ENCODE data around the gene TLE3. TPM values are rescaled to one million over a fixed set of nuclear protein-coding genes. Genes with fewer than 3 reads are reported as not detected.

TLE3 gene
- total RNA-seq, 2 donors from 2014 or later = 16.6 to 33.9 TPM

GRCh38 chr15:70053001-70053715, 44.6 kb downstream of the TLE3 start:
- ATAC-seq = no peak
- no peaks in the 10 kb centered on the region for H3K27me3 ChIP-seq
- no peak overlapping the region for H3K27ac ChIP-seq
- peaks cover 0 to 34% of the 10 kb centered on the region in 2 donors for H3K36me3 ChIP-seq (replicated peaks in 1 of 2; ENCODE audit: insufficient read depth in 1 of 2, low read depth in 2 of 2)
- H3K9me3 ChIP-seq = no peaks in the 10 kb centered on the region
- intact Hi-C loops (cut with DNase I) = no loop called here
- no peaks in the 10 kb centered on the region for H3K4me1 ChIP-seq
- no peak overlapping the region for H3K4me3 ChIP-seq
- WGBS, 2 donors = 86 to 89% methylated on average over 6 to 15 of the region's 15 CpGs
- no peak for DNase-seq
- TF ChIP-seq POLR2A (IDR thresholded peaks at IDR 0.05) (no peak), CTCF (IDR thresholded peaks at IDR 0.05) (no peak)

- intact Hi-C loops (cut with DNase I) = no loop called here
- Histone ChIP-seq H3K36me3 (replicated peaks in 1 of 2; ENCODE audit: insufficient read depth in 1 of 2, low read depth in 2 of 2) (peaks cover 0 to 29% of the 10 kb centered on the region in 2 donors), H3K9me3 (no peaks in the 10 kb centered on the region), H3K27me3 (no peaks in the 10 kb centered on the region), H3K4me3 (no peak overlapping the region), H3K27ac (no peak overlapping the region), H3K4me1 (no peaks in the 10 kb centered on the region)
- no peak for DNase-seq
- TF ChIP-seq CTCF (IDR thresholded peaks at IDR 0.05) (no peak), POLR2A (IDR thresholded peaks at IDR 0.05) (no peak)
- WGBS, 2 donors = 89 to 92% methylated on average over 6 to 9 of the region's 9 CpGs
- no peak for ATAC-seq
These were observed 45.6 kb downstream of the TLE3 start for GRCh38 chr15:70051948-70052633.

GRCh38 chr15:70050970-70051369, 46.7 kb downstream of the TLE3 start:
- Histone ChIP-seq H3K4me3 (no peak overlapping the region), H3K9me3 (no peaks in the 10 kb centered on the region), H3K27ac (no peak overlapping the region), H3K36me3 (replicated peaks in 1 of 2; ENCODE audit: insufficient read depth in 1 of 2, low read depth in 2 of 2) (peaks cover 0 to 25% of the 10 kb centered on the region in 2 donors), H3K27me3 (no peaks in the 10 kb centered on the region), H3K4me1 (no peaks in the 10 kb centered on the region)
- ATAC-seq = no peak
- WGBS, 2 donors = 96 to 97% methylated on average over 7 of the region's 7 CpGs
- intact Hi-C loops (cut with DNase I) = no loop called here
- DNase-seq = no peak
- TF ChIP-seq POLR2A (IDR thresholded peaks at IDR 0.05) (no peak), CTCF (IDR thresholded peaks at IDR 0.05) (no peak)

- H3K4me3 ChIP-seq = no peak overlapping the region
- DNase-seq (no peak), ATAC-seq (no peak)
- H3K36me3 ChIP-seq (replicated peaks in 1 of 2; ENCODE audit: insufficient read depth in 1 of 2, low read depth in 2 of 2) = peaks cover 0 to 25% of the 10 kb centered on the region in 2 donors
- H3K9me3 ChIP-seq = no peaks in the 10 kb centered on the region
- intact Hi-C loops (cut with DNase I) = no loop called here
- H3K27me3 ChIP-seq = no peaks in the 10 kb centered on the region
- no peak overlapping the region for H3K27ac ChIP-seq
- no peaks in the 10 kb centered on the region for H3K4me1 ChIP-seq
- WGBS, 2 donors = 92 to 94% methylated on average over 9 of the region's 9 CpGs
- TF ChIP-seq POLR2A (IDR thresholded peaks at IDR 0.05) (no peak), CTCF (IDR thresholded peaks at IDR 0.05) (no peak)
These were observed 47.3 kb downstream of the TLE3 start for GRCh38 chr15:70050441-70050840.

All from body of pancreas (tissue), 4 donors.